ENCODE measurements around the gene MPP4.

Gene MPP4

GRCh38 chr2:201664334-201664733, 34.1 kb downstream of the MPP4 start:
- no peak for TF ChIP-seq CTCF (IDR thresholded peaks at IDR 0.05; ENCODE audit: low read depth, low read length, missing control alignments)
- H3K4me3 ChIP-seq (ENCODE audit: low read depth, low read length), result no peak overlapping the region
- DNase-seq (ENCODE audit: low read depth), result no peak

- no peak for DNase-seq (ENCODE audit: low read depth)
- TF ChIP-seq CTCF (IDR thresholded peaks at IDR 0.05; ENCODE audit: low read depth, low read length, missing control alignments), result no peak
These were observed 37.1 kb downstream of the MPP4 start for GRCh38 chr2:201661366-201661765.

GRCh38 chr2:201660293-201660895, 38.0 kb downstream of the MPP4 start:
- DNase-seq (ENCODE audit: low read depth), result no peak
- TF ChIP-seq CTCF (IDR thresholded peaks at IDR 0.05; ENCODE audit: low read depth, low read length, missing control alignments), result no peak
- H3K4me3 ChIP-seq (ENCODE audit: low read depth, low read length), result no peak overlapping the region

More at GRCh38 chr2:201661366-201661765, 37.1 kb downstream of the MPP4 start:
- H3K4me3 ChIP-seq (ENCODE audit: low read depth, low read length), result no peak overlapping the region

- TF ChIP-seq CTCF (IDR thresholded peaks at IDR 0.05; ENCODE audit: low read depth, low read length, missing control alignments), result no peak
- no peak overlapping the region for H3K4me3 ChIP-seq (ENCODE audit: low read depth, low read length)
- DNase-seq (ENCODE audit: low read depth), result no peak
These were observed 41.7 kb downstream of the MPP4 start for GRCh38 chr2:201656740-201657139.

GRCh38 chr2:201656102-201656501, 42.3 kb downstream of the MPP4 start:
- DNase-seq (ENCODE audit: low read depth), result no peak
- no peak overlapping the region for H3K4me3 ChIP-seq (ENCODE audit: low read depth, low read length)
- no peak for TF ChIP-seq CTCF (IDR thresholded peaks at IDR 0.05; ENCODE audit: low read depth, low read length, missing control alignments)

- DNase-seq (ENCODE audit: low read depth), result no peak
- no peak overlapping the region for H3K4me3 ChIP-seq (ENCODE audit: low read depth, low read length)
- TF ChIP-seq CTCF (IDR thresholded peaks at IDR 0.05; ENCODE audit: low read depth, low read length, missing control alignments), result no peak
These were observed 43.6 kb downstream of the MPP4 start for GRCh38 chr2:201654616-201655384.

Measured in GM12864 (cell line).